ENCODE measurements around the gene KDM7A.
"Not testable (repeated sequence)": the region's sequence is repeated elsewhere in the genome, so short reads cannot be mapped to it uniquely, and the experiment has no call there.

KDM7A gene

GRCh38 chr7:140176811-140177702, at the start of gene KDM7A:
TSS of gene KDM7A (minus strand) at chr7:140176983. CDS start at chr7:140176937, 46 bp downstream.
- peak; percentile 82 for DNase-seq

- DNase-seq, result no peak
These were observed 48.9 kb upstream of the KDM7A start for GRCh38 chr7:140225562-140226249.

GRCh38 chr7:140223515-140224221, 46.9 kb upstream of the KDM7A start:
- no peak for DNase-seq

GRCh38 chr7:140222814-140223213, 46.0 kb upstream of the KDM7A start:
- DNase-seq, result no peak

GRCh38 chr7:140219672-140220524, 43.1 kb upstream of the KDM7A start:
- no peak for DNase-seq

GRCh38 chr7:140218656-140219055, 41.9 kb upstream of the KDM7A start:
- no peak for DNase-seq

GRCh38 chr7:140217750-140218501, 41.1 kb upstream of the KDM7A start:
- DNase-seq, result no peak

- DNase-seq, result no peak
These were observed 38.5 kb upstream of the KDM7A start for GRCh38 chr7:140215281-140215680.

- DNase-seq, result no peak
These were observed 37.4 kb upstream of the KDM7A start for GRCh38 chr7:140214075-140214684.

- DNase-seq, result no peak
These were observed 36.9 kb upstream of the KDM7A start for GRCh38 chr7:140213684-140214074.

GRCh38 chr7:140212100-140212881, 35.5 kb upstream of the KDM7A start:
- DNase-seq, result no peak

GRCh38 chr7:140211698-140212097, 34.9 kb upstream of the KDM7A start:
- DNase-seq, result no peak

- DNase-seq, result no peak
These were observed 33.3 kb upstream of the KDM7A start for GRCh38 chr7:140209866-140210609.

- no peak for DNase-seq
These were observed 30.0 kb upstream of the KDM7A start for GRCh38 chr7:140206616-140207389.

- DNase-seq, result no peak
These were observed 28.8 kb upstream of the KDM7A start for GRCh38 chr7:140205600-140205999.

GRCh38 chr7:140203556-140203955, 26.8 kb upstream of the KDM7A start:
- DNase-seq, result no peak

- not testable (repeated sequence) for DNase-seq
These were observed 26.2 kb upstream of the KDM7A start for GRCh38 chr7:140202942-140203341.

GRCh38 chr7:140201393-140201792, 24.6 kb upstream of the KDM7A start:
- DNase-seq, result no peak
